Type B pancreatic cell (in vitro differentiated cells): ENCODE data around the gene FLAD1. TPM values are rescaled to one million over a fixed set of nuclear protein-coding genes. Genes with fewer than 3 reads are reported as not detected.
"Not testable (repeated sequence)": the region's sequence is repeated elsewhere in the genome, so short reads cannot be mapped to it uniquely, and the experiment has no call there.

Experiments
- DNase-seq: peaks from one replicate; pipeline ENCODE4 v3.0.0; 2021; ENCODE audit warnings: mixed read lengths; ENCODE audit not compliant: unreplicated experiment; ENCODE audit errors: extremely low spot score
- H3K27ac Mint-ChIP-seq: 2 replicates; pipeline ENCODE4 v1.8.0; 2021; ENCODE audit warnings: mild to moderate bottlenecking, mixed read lengths
- H3K27me3 Mint-ChIP-seq: 2 replicates; pipeline ENCODE4 v1.8.0; 2021; ENCODE audit warnings: mixed read lengths
- H3K36me3 Mint-ChIP-seq: 2 replicates; pipeline ENCODE4 v1.8.0; 2021; ENCODE audit warnings: mixed read lengths
- H3K4me1 Mint-ChIP-seq: one replicate; pipeline ENCODE4 v1.8.0; 2021; ENCODE audit warnings: mixed read lengths; ENCODE audit not compliant: unreplicated experiment
- H3K4me3 Mint-ChIP-seq: 2 replicates; pipeline ENCODE4 v1.8.0; 2021; ENCODE audit warnings: mild to moderate bottlenecking, mixed read lengths
- H3K9me3 Mint-ChIP-seq: 2 replicates; pipeline ENCODE4 v1.8.0; 2021; ENCODE audit warnings: mixed read lengths
- CTCF ChIP-seq: fragments of 200-600 bp; sonication (generic); conservative IDR thresholded peaks from 2 replicates; pipeline ENCODE4 v1.5.0; 2021; ENCODE audit warnings: antibody characterized with exemption, mild to moderate bottlenecking
- total RNA-seq: library from RNA; stranded (reverse); gene quantifications from 2 replicates; pipeline ENCODE4 v1.2.1, GENCODE V29; 2021; ENCODE audit warnings: low replicate concordance

The FLAD1 gene
- total RNA-seq, 1 donor from 2014 or later, result 59.0 TPM

GRCh38 chr1:154995301-154995983 lies 12.3 kb downstream of the FLAD1 start:
- H3K27me3 Mint-ChIP-seq, DNase-seq, H3K36me3 Mint-ChIP-seq, H3K9me3 Mint-ChIP-seq, H3K4me3 Mint-ChIP-seq: not testable (repeated sequence)
- peak; percentile 58 for TF ChIP-seq CTCF
- H3K27ac Mint-ChIP-seq, result peak overlapping the region; percentile 13
- peaks cover 26% of the 10 kb centered on the region for H3K4me1 Mint-ChIP-seq

- DNase-seq, result no peak
- no peaks in the 10 kb centered on the region for H3K27me3 Mint-ChIP-seq
- no peak for TF ChIP-seq CTCF
- H3K4me1 Mint-ChIP-seq, result peaks cover 26% of the 10 kb centered on the region
- H3K4me3 Mint-ChIP-seq, result peak overlapping the region; percentile 61
- no peaks in the 10 kb centered on the region for H3K36me3 Mint-ChIP-seq
- H3K27ac Mint-ChIP-seq, result no peak overlapping the region
- H3K9me3 Mint-ChIP-seq, result no peaks in the 10 kb centered on the region
These were observed 14.0 kb downstream of the FLAD1 start for GRCh38 chr1:154996966-154997701.

GRCh38 chr1:154998201-154998780 lies 15.1 kb downstream of the FLAD1 start:
- TF ChIP-seq CTCF, result no peak
- H3K4me1 Mint-ChIP-seq, result peaks cover 26% of the 10 kb centered on the region
- no peak for DNase-seq
- peak overlapping the region; percentile 44 for H3K4me3 Mint-ChIP-seq
- H3K27ac Mint-ChIP-seq, result peak overlapping the region; percentile 13
- H3K27me3 Mint-ChIP-seq, result no peaks in the 10 kb centered on the region
- H3K36me3 Mint-ChIP-seq, result no peaks in the 10 kb centered on the region
- no peaks in the 10 kb centered on the region for H3K9me3 Mint-ChIP-seq

- peaks cover 27% of the 10 kb centered on the region for H3K4me1 Mint-ChIP-seq
- no peaks in the 10 kb centered on the region for H3K36me3 Mint-ChIP-seq
- peak; percentile 92 for TF ChIP-seq CTCF
- no peak for DNase-seq
- H3K27me3 Mint-ChIP-seq, result no peaks in the 10 kb centered on the region
- peak overlapping the region; percentile 62 for H3K27ac Mint-ChIP-seq
- H3K4me3 Mint-ChIP-seq, result peak overlapping the region; percentile 78
- H3K9me3 Mint-ChIP-seq, result no peaks in the 10 kb centered on the region
These were observed 15.8 kb downstream of the FLAD1 start for GRCh38 chr1:154998818-154999570.

- Mint-ChIP-seq H3K27me3 (no peaks in the 10 kb centered on the region), H3K27ac (peak overlapping the region; percentile 98), H3K4me3 (peak overlapping the region; percentile 94), H3K36me3 (no peaks in the 10 kb centered on the region), H3K4me1 (peaks cover 33% of the 10 kb centered on the region), H3K9me3 (no peaks in the 10 kb centered on the region)
- TF ChIP-seq CTCF, result no peak
- no peak for DNase-seq
These were observed 16.6 kb downstream of the FLAD1 start for GRCh38 chr1:154999571-155000410.
